HepG2 (cell line): ENCODE results near the gene ARHGAP32.

Experiments used
- CEBPB ChIP-seq: IDR thresholded peaks from 2 replicates; pipeline ENCODE4 v1.6.1; 2011; ENCODE audit warnings: low read depth, low read length, improper control_type of control experiment, borderline replicate concordance
- GABPA ChIP-seq, 2 experiments: IDR thresholded peaks; 2 replicates each; pipeline ENCODE4 v1.6.1; 2011 to 2016; ENCODE audit warnings: low read depth in 2 of 2, low read length in 1 of 2, missing biosample characterization in 1 of 2, missing genetic modification characterization in 1 of 2
- KMT2A ChIP-seq: sonication (generic); formaldehyde crosslinking; IDR thresholded peaks from 2 replicates; pipeline ENCODE4 v1.4.0; 2020; ENCODE audit warnings: missing genetic modification reagents
- MNT ChIP-seq: fragments of 450-650 bp; IDR thresholded peaks from 2 replicates; pipeline ENCODE4 v1.6.1; 2016
- TFDP1 ChIP-seq: IDR thresholded peaks from 2 replicates; pipeline ENCODE4 v1.6.1; 2016; ENCODE audit warnings: missing compliant biosample characterization, missing genetic modification reagents, borderline replicate concordance

- TF ChIP-seq CEBPB (no peak), GABPA (IDR thresholded peaks at IDR 0.05; ENCODE audit: low read depth, low read length) (no peak), GABPA (CRISPR knock-in tag; IDR thresholded peaks at IDR 0.05; ENCODE audit: low read depth) (no peak), MNT (no peak), KMT2A (CRISPR knock-in tag) (no peak), TFDP1 (CRISPR knock-in tag) (no peak)
Measured at GRCh38 chr11:129066229-129066628, 125.9 kb downstream of the ARHGAP32 start.
